K562 (cell line): ENCODE data around the gene PSMA1. TPM values are rescaled to one million over a fixed set of nuclear protein-coding genes. Genes with fewer than 3 reads are reported as not detected.

Experiments
- ARID1B ChIP-seq: fragments of 450-650 bp; IDR thresholded peaks from 2 replicates; pipeline ENCODE4 v1.6.1; 2016; ENCODE audit warnings: antibody characterized with exemption, mild to moderate bottlenecking, inconsistent platforms
- BACH1 ChIP-seq: fragments of 200-800 bp; sonication (Bioruptor generic); IDR thresholded peaks from 2 replicates; pipeline ENCODE4 v1.6.1; 2016; ENCODE audit warnings: missing genetic modification characterization, missing compliant biosample characterization
- CEBPG ChIP-seq, 3 experiments: fragments of 200-800 bp in 1 of 3; sonication (Bioruptor generic) in 1 of 3; sonication (generic) in 1 of 3; formaldehyde crosslinking in 1 of 3; IDR thresholded peaks in 2 of 3; conservative IDR thresholded peaks in 1 of 3; 2 replicates each; pipeline versions ENCODE4 v1.6.1 to v1.8.0; 2016 to 2022; ENCODE audit warnings: missing compliant biosample characterization in 2 of 3, missing genetic modification characterization in 2 of 3, mild to moderate bottlenecking in 1 of 3, missing genetic modification reagents in 1 of 3
- CHD1 ChIP-seq: fragments of 200-600 bp; sonication (generic); IDR thresholded peaks from one replicate; pipeline ENCODE4 v1.6.1; 2012; ENCODE audit warnings: mild to moderate bottlenecking, moderate library complexity, low read length, inconsistent platforms
- EHMT2 ChIP-seq: fragments of 450-650 bp; IDR thresholded peaks from 2 replicates; pipeline ENCODE4 v1.6.1; 2018; ENCODE audit warnings: antibody characterized with exemption
- FOXM1 ChIP-seq, 2 experiments: fragments of 450-650 bp in 1 of 2; sonication (generic) in 1 of 2; formaldehyde crosslinking in 1 of 2; IDR thresholded peaks; 2 replicates each; pipeline versions ENCODE4 v1.6.1 to v1.9.0; 2017 to 2022; ENCODE audit warnings: low read depth in 2 of 2, mild to moderate bottlenecking in 2 of 2, missing genetic modification reagents in 1 of 2, moderate library complexity in 1 of 2
- FOXP4 ChIP-seq: sonication (generic); formaldehyde crosslinking; IDR thresholded peaks from 2 replicates; pipeline ENCODE4 v1.8.0; 2022; ENCODE audit warnings: mild to moderate bottlenecking, missing genetic modification reagents, borderline replicate concordance
- GTF2F1 ChIP-seq: IDR thresholded peaks from 2 replicates; pipeline ENCODE4 v1.6.1; 2011; ENCODE audit warnings: low read depth, low read length, improper control_type of control experiment
- IRF2 ChIP-seq: sonication (generic); formaldehyde crosslinking; IDR thresholded peaks from 2 replicates; pipeline ENCODE4 v1.8.1; 2022; ENCODE audit warnings: mild to moderate bottlenecking, missing genetic modification reagents
- JUND ChIP-seq, 2 experiments: IDR thresholded peaks; 2 replicates in 1 of 2; 3 replicates in 1 of 2; pipeline ENCODE4 v1.6.1; 2011; ENCODE audit warnings: borderline replicate concordance in 2 of 2, low read depth in 2 of 2, low read length in 2 of 2, improper control_type of control experiment in 1 of 2, missing biosample characterization in 1 of 2, missing genetic modification characterization in 1 of 2, missing genetic modification reagents in 1 of 2
- MAFF ChIP-seq: IDR thresholded peaks from 2 replicates; pipeline ENCODE4 v1.6.1; 2012; ENCODE audit warnings: low read length, improper control_type of control experiment
- MAZ ChIP-seq, 2 experiments: fragments of 450-650 bp in 1 of 2; sonication (generic) in 1 of 2; formaldehyde crosslinking; IDR thresholded peaks in 1 of 2; conservative IDR thresholded peaks in 1 of 2; 2 replicates each; pipeline versions ENCODE4 v1.4.0 to v1.5.0; 2020; ENCODE audit warnings: mild to moderate bottlenecking in 1 of 2, missing genetic modification reagents in 1 of 2
- MEF2D ChIP-seq: conservative IDR thresholded peaks from 2 replicates; pipeline ENCODE4 v1.6.1; 2016; ENCODE audit warnings: low read depth, missing genetic modification characterization, missing compliant biosample characterization
- MXI1 ChIP-seq: IDR thresholded peaks from 2 replicates; pipeline ENCODE4 v1.6.1; 2011; ENCODE audit warnings: low read depth, mild to moderate bottlenecking, improper control_type of control experiment, low read length
- NFYB ChIP-seq: IDR thresholded peaks from 2 replicates; pipeline ENCODE4 v1.6.1; 2011; ENCODE audit warnings: mild to moderate bottlenecking, moderate library complexity; ENCODE audit not compliant: insufficient read length; ENCODE audit errors: extremely low read depth
- PHF21A ChIP-seq: fragments of 450-650 bp; IDR thresholded peaks from 2 replicates; pipeline ENCODE4 v1.6.1; 2017; ENCODE audit warnings: low read depth, borderline replicate concordance
- POLR3A ChIP-seq: IDR thresholded peaks from 2 replicates; pipeline ENCODE4 v1.6.1; 2011; ENCODE audit warnings: borderline replicate concordance, mild to moderate bottlenecking, moderate library complexity; ENCODE audit not compliant: insufficient read length, insufficient read depth; ENCODE audit errors: extremely low read depth
- PTBP1 ChIP-seq: fragments of 200-400 bp; formaldehyde crosslinking; IDR thresholded peaks from 2 replicates; pipeline ENCODE4 v1.6.1; 2017; ENCODE audit warnings: low read depth, low read length
- SMARCA4 ChIP-seq: fragments of 450-650 bp; IDR thresholded peaks from 2 replicates; pipeline ENCODE4 v1.6.1; 2016
- ZNF134 ChIP-seq: fragments of 250-450 bp; sonication (Bioruptor Pico); conservative IDR thresholded peaks from 2 replicates; pipeline ENCODE4 v1.4.0; 2020
- ZNF24 ChIP-seq: fragments of 450-650 bp; IDR thresholded peaks from 2 replicates; pipeline ENCODE4 v1.6.1; 2016
- ZNF449 ChIP-seq: fragments of 250-450 bp; sonication (Bioruptor Pico); IDR thresholded peaks from 2 replicates; pipeline ENCODE4 v1.8.0; 2022; ENCODE audit warnings: moderate library complexity, mild to moderate bottlenecking, inconsistent platforms
- ZNF830 ChIP-seq: fragments of 250-450 bp; sonication (Bioruptor Pico); IDR thresholded peaks from 2 replicates; pipeline ENCODE4 v1.5.0; 2021; ENCODE audit warnings: mild to moderate bottlenecking
- polyA plus RNA-seq, 8 experiments: library from polyadenylated mRNA; depleted of rRNA in 4 of 8; stranded (reverse) in 5 of 8; unstranded in 3 of 8; fragments of >200 nt; fragmentation: Nextera tagmentation in 2 of 8; fragmentation: Illumina TruSeq in 1 of 8; extraction: Ambion mirVana in 2 of 8; extraction: Trizol in 1 of 8; gene quantifications; 2 replicates each; pipeline versions ENCODE4 v1.2.1 to v1.2.3, GENCODE V29; 2011 to 2014; ENCODE audit warnings: inconsistent platforms in 1 of 8, missing spikeins in 1 of 8
- total RNA-seq, 7 experiments: library from RNA; depleted of rRNA in 6 of 7; stranded (reverse); fragments of >200 nt in 6 of 7; fragmentation: Illumina TruSeq in 2 of 7; extraction: Trizol in 2 of 7; gene quantifications; 2 replicates each; pipeline versions ENCODE4 v1.2.1 to v1.2.3, GENCODE V29; 2011 to 2021; ENCODE audit warnings: low replicate concordance in 1 of 7
- TF ChIP-seq, protein P1 (sequence below): fragments of 450-650 bp; IDR thresholded peaks from 2 replicates; pipeline ENCODE4 v1.6.1; 2016

The PSMA1 gene
- total and polyA plus RNA-seq, 9 of the 15 experiments (the other 6 are each of a cell fraction or from before 2014, with no cell fraction given), result 283 to 1,007 (median 424) TPM

DNA sequence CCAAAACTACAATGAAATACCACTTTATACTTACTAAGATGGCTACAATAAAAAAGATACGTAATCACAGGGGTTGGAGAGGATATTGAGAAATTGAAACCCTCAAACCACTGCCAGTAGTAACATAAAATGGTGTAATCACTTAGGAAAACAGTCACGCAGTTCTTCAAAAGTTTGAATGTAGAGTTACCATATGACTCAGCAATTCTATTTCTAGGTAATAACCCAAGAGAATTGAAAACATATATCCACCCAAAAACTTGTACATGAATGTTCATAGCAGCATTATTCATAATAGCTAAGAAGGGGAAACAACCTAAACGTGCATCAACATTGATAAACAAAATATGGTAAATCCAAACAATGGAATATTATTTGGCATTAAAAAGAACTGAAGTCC, 24.4 kb upstream of the PSMA1 start (continued):
- TF ChIP-seq FOXP4, result no peak
- no peak for TF ChIP-seq JUND (IDR thresholded peaks at IDR 0.05; ENCODE audit: borderline replicate concordance, low read depth, low read length)
- peak; percentile 24; the same call in 1 of the 3 replicates for TF ChIP-seq JUND (tag; IDR thresholded peaks at IDR 0.05; ENCODE audit: borderline replicate concordance, low read depth, low read length)
- peak; percentile 35; the same call in 1 of the 2 replicates for TF ChIP-seq ZNF24
- TF ChIP-seq, protein P1, sequence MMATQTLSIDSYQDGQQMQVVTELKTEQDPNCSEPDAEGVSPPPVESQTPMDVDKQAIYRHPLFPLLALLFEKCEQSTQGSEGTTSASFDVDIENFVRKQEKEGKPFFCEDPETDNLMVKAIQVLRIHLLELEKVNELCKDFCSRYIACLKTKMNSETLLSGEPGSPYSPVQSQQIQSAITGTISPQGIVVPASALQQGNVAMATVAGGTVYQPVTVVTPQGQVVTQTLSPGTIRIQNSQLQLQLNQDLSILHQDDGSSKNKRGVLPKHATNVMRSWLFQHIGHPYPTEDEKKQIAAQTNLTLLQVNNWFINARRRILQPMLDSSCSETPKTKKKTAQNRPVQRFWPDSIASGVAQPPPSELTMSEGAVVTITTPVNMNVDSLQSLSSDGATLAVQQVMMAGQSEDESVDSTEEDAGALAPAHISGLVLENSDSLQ, result no peak
- peak; percentile 92 for TF ChIP-seq MAFF
- TF ChIP-seq ZNF449 (CRISPR knock-in tag), result no peak
- TF ChIP-seq MXI1, result no peak
- TF ChIP-seq NFYB, result no peak
- peak; percentile 82 for TF ChIP-seq FOXM1 (IDR thresholded peaks at IDR 0.05; ENCODE audit: low read depth)
- TF ChIP-seq FOXM1 (CRISPR knock-in tag; IDR thresholded peaks at IDR 0.05; ENCODE audit: low read depth), result no peak
- no peak for TF ChIP-seq ZNF830 (CRISPR knock-in tag)
- no peak for TF ChIP-seq ZNF134 (CRISPR knock-in tag)
- no peak for TF ChIP-seq PHF21A
- 0 out of 2 replicates have a peak, but pooled peaks have one; percentile 23 for TF ChIP-seq MEF2D (tag)
- no peak for TF ChIP-seq POLR3A
- TF ChIP-seq ARID1B, result peak; percentile 53
- no peak for TF ChIP-seq IRF2 (CRISPR knock-in tag)
- no peak for TF ChIP-seq PTBP1
- TF ChIP-seq GTF2F1, result no peak
- TF ChIP-seq BACH1, result peak; percentile 83
- no peak for TF ChIP-seq CHD1
- TF ChIP-seq MAZ (CRISPR knock-in tag; conservative IDR thresholded peaks at IDR 0.05 in 1 of 2, IDR thresholded peaks at IDR 0.05 in 1 of 2), result no peak
- TF ChIP-seq SMARCA4, result 0 out of 2 replicates have a peak, but pooled peaks have one; percentile 61
- TF ChIP-seq EHMT2, result peak; percentile 16; the same call in 1 of the 2 replicates
- TF ChIP-seq CEBPG (CRISPR knock-in tag; IDR thresholded peaks at IDR 0.05), result no peak
- TF ChIP-seq CEBPG (tag; conservative IDR thresholded peaks at IDR 0.05 in 1 of 2, IDR thresholded peaks at IDR 0.05 in 1 of 2), result peak in 1 of 2 experiments; percentile 59; a peak in 1 of 4 replicates
